ENCODE results near the gene ODAD3.

- TF ChIP-seq CTCF (conservative IDR thresholded peaks at IDR 0.05) = no peak
- TF ChIP-seq ZFX (IDR thresholded peaks at IDR 0.05) = no peak
Observed at GRCh38 chr19:11479090-11479897, 44.4 kb upstream of the ODAD3 start.

All from C4-2B (cell line).